Measurements from ENCODE around the gene MMP15.
"Not testable (repeated sequence)": the region's sequence is repeated elsewhere in the genome, so short reads cannot be mapped to it uniquely, and the experiment has no call there.

Gene MMP15

DNA sequence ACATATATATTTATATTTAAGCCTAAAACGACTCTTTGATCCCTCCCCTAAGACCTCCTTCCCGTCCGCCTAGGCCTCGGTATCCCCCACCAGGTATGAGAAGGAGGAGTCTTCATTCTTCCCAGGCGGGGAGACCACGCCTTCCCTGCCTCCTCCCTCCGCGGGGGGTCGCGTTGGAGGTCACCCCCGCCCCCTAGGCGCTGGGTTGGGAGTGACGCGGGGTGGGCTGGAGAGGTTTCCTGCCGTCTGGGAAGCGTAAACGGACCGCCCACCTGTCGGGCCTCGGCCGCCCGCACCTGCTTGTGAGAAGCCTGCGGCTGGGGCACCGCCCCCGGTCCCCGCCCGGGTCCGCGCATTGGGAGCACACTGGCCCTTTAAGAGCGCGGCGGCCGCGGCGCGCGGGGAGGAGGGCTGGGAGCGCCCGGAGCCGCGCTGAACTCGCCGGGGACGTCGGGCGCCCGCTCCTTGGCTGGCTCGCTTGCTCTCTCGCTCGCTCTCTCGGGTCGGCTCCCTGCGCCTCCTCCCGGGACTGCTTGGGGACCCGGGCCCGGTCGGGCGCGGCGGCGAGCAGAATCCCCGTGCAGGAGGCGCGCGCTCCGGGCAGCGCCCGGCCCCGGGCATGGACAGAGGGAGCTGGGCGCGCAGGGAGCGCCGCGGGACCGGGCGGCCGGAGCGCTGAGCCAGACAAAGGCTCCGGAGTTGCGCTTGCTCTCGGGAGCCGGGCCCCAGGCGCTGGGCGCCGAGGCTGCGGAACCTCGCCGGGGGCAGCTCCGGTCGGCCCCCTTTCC, at the start of gene MMP15:
Gene MMP15, plus strand, starts transcription at position 404 of the 788 bp plus-strand sequence. CDS start 597 bp downstream, outside the sequence.
- Mint-ChIP-seq H3K4me1 (ENCODE audit: low read depth) (peaks cover 29% of the 10 kb centered on the region), H3K27ac (no peak within 1 kb of the TSS), H3K36me3 (ENCODE audit: low read depth) (peaks cover 12% of the 10 kb centered on the region), H3K4me3 (peak within 1 kb of the TSS; percentile 70), H3K9me3 (no peaks in the 10 kb centered on the region), H3K27me3 (peaks cover 76% of the 10 kb centered on the region)
- intact Hi-C loops (cut with micrococcal nuclease), result loop anchor here (5.0 kb wide), 1 partner anchor 172 kb away; the partner anchor contains the start of gene CSNK2A2

DNA sequence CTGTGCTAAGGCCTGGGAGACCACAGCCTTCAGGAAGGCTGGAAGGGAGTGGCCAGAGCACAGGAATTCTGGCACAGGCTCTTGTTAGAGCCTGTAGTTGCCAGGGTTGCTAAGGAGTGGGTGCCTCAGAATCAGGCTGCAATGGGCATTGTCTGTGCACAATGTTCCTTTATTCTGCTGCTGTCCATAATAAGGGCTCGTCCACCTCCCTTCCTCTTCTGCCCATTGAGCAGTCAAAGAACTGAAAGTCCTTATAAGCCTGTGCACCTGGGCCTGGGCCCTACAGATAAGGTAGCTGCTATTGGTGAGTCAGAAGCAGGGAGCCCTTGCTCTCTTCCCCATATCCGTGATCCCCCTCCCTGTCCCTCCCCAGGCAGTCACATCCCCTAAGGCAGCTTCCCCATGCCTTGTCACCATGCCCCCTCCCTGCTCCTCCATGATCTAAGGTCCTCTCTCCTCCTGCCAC, 49.2 kb upstream of the MMP15 start:
- H3K36me3 Mint-ChIP-seq (ENCODE audit: low read depth), result no peaks in the 10 kb centered on the region
- H3K27me3 Mint-ChIP-seq, result peaks cover 3% of the 10 kb centered on the region
- no peak overlapping the region for H3K27ac Mint-ChIP-seq
- H3K4me1 Mint-ChIP-seq (ENCODE audit: low read depth), result no peaks in the 10 kb centered on the region
- no peak overlapping the region for H3K4me3 Mint-ChIP-seq
- H3K9me3 Mint-ChIP-seq, result no peaks in the 10 kb centered on the region
- intact Hi-C loops (cut with micrococcal nuclease), result no loop called here

DNA sequence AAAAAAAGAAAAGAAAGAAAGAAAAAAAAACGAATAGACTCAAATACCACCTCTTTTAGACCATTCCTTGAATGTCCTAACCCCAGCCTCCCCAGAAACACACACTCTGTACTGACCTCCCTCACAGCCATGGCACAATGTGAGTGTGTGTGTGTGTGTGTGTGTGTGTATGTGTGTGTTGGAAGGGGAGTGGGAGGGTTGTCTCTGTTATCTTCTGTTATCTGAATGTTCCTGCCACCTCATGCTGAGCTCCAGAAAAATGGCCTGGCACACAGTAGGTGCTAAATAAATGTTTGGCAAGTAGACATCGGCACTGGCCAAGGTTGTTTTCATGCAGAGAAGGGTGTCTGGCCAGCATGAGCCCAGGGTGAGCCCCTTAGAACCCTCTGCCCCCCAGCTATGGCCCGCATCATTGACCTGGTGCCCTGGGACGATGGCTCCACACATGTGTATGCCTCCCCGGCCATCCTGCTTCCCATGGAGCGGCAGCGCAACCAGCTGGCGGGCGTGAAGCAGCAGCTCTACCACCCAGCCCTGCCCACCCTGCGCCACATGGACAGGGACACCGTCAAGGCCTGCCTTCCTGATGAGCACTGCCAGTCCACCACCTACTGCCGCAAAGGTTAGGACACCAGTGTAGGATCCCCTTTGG, 48.0 kb upstream of the MMP15 start:
- H3K9me3 Mint-ChIP-seq, result no peaks in the 10 kb centered on the region

DNA sequence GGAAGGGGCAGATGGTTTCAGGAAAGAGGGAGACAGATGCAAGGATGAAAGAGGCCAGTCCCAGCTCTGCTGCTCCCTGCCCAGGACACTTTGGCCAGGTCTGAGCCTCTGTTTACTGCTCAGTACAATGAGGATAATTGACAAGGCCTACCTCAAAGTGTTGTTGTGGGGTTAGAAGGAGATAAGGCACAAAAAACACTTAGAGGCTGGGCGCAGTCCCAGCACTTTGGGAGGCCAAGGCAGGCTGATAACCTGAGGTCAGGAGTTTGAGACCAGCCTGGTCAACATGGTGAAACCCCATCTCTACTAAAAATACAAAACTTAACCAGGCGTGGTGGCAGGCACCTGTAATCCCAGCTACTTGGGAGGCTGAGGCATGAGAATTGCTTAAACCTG, 47.5 kb upstream of the MMP15 start:
- intact Hi-C loops (cut with micrococcal nuclease); H3K9me3 Mint-ChIP-seq; H3K36me3 Mint-ChIP-seq (ENCODE audit: low read depth); H3K4me1 Mint-ChIP-seq (ENCODE audit: low read depth); H3K27me3 Mint-ChIP-seq; H3K27ac Mint-ChIP-seq; H3K4me3 Mint-ChIP-seq: not testable (repeated sequence)

More for the DNA sequence above, 48.0 kb upstream of the MMP15 start:
- intact Hi-C loops (cut with micrococcal nuclease), result no loop called here
- H3K36me3 Mint-ChIP-seq (ENCODE audit: low read depth), result no peaks in the 10 kb centered on the region
- no peak overlapping the region for H3K27ac Mint-ChIP-seq
- no peaks in the 10 kb centered on the region for H3K4me1 Mint-ChIP-seq (ENCODE audit: low read depth)
- H3K4me3 Mint-ChIP-seq, result no peak overlapping the region
- peaks cover 4% of the 10 kb centered on the region for H3K27me3 Mint-ChIP-seq

DNA sequence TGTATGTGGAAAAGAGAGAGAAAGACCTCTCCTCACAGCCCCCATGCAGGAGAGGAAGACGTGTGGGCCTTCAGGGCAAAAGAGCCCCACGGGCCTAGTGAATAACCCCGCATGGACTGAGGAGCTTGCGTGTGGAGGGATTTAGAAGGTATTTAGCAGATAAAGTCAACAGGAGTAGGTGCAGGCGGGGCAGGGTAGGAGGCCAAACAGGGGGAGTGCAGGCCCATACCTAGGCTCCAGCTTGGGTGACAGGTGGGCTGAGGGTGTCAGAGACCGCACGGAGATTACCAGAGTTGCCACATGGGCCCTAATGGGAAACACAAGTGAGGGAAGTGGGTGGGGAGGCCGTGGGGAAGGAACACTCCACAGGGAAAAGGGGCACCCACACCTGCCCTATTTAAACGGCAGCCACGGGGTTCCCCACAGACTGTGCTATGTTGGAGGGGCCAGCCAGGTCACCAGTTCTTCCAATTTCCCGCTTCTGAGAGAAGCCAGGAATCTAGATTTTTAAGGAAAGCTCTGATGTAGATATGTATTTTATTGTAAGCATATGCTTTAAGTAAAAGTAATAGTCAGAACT, 46.5 kb upstream of the MMP15 start:
- H3K36me3 Mint-ChIP-seq (ENCODE audit: low read depth), result no peaks in the 10 kb centered on the region
- H3K27me3 Mint-ChIP-seq, result peaks cover 11% of the 10 kb centered on the region
- no peak overlapping the region for H3K27ac Mint-ChIP-seq
- H3K4me3 Mint-ChIP-seq, result no peak overlapping the region
- intact Hi-C loops (cut with micrococcal nuclease), result no loop called here
- no peaks in the 10 kb centered on the region for H3K9me3 Mint-ChIP-seq
- peaks cover under 1% of the 10 kb centered on the region for H3K4me1 Mint-ChIP-seq (ENCODE audit: low read depth)

DNA sequence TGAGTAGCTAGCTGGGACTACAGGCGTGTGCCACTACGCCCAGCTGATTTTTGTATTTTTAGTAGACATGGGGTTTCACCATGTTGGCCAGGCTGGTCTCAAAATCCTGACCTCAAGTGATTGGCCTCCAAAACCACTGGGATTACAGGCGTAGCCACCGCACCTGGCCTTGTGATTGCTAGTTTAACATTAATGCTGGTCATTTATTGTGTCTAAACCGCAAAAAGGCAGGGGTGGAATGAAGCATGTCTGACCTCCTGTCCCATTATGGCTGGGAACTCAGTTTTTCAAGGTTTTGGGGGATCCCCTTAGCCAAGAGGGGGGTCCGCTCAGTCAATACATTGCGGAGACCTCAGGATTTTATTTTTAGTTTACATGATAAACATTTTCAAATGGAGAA, 43.9 kb upstream of the MMP15 start:
- Mint-ChIP-seq H3K9me3 (no peaks in the 10 kb centered on the region), H3K27ac (no peak overlapping the region), H3K4me1 (ENCODE audit: low read depth) (peaks cover 12% of the 10 kb centered on the region), H3K36me3 (ENCODE audit: low read depth) (no peaks in the 10 kb centered on the region), H3K4me3 (no peak overlapping the region), H3K27me3 (peaks cover 33% of the 10 kb centered on the region)
- intact Hi-C loops (cut with micrococcal nuclease), result no loop called here

DNA sequence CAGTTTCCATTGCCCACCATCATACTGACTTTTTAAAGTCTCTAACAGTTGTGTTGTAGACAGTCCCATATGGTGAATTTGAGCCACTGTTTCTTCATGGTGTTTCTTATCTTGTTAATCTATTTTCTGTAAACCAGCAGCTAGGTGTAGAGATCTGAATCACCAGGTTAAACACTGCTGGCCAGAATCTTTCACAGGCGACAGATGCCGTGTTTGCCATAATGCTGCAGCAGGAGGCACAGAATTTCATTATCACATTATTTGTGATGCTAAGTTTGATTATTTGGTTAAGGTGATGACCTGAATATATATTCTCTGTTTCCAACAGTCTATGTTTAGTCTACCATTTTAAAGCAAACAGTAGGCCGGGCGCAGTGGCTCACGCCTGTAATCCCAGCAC, 43.2 kb upstream of the MMP15 start:
- intact Hi-C loops (cut with micrococcal nuclease), result no loop called here
- H3K4me3 Mint-ChIP-seq, result no peak overlapping the region

DNA sequence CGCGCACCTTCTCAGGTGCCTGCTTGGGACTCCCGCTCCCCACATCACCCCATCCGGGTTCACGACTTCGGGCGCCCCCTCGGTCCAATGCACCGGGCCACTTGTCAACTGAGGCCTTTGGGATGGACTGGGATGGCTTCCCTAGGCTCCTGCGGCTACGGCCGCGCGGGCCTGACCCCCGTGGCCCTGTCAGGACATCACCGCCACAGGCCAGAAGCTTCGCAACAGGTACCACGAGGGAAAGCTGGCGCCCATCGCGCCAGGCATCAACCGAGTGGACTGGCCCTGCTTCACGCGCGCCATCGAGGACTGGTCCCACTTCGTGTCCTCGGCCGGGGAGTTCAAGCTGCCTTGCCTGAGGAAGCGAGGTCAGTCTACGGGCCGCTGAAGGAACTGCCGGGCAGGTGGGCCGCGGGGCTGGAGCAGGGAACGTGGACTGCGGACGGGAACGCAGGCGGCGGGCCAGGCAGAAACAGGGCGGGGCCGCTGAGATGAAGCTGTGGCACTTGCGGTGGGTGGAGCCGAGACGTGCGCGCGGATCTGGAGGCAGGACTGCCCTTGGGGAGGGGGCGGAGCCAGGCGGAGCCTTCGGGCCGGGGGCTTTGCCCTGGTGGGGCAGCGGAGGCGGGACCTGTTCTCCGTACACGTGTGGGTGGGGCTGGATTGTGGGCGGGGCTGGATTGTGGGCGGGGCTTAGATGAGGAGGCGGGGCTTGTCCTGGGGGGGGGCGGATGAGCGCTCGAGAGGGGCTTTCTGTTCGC, 40.9 kb upstream of the MMP15 start:
- peaks cover 12% of the 10 kb centered on the region for H3K4me1 Mint-ChIP-seq (ENCODE audit: low read depth)
- H3K27ac Mint-ChIP-seq, result peak overlapping the region; percentile 16
- H3K4me3 Mint-ChIP-seq, result peak overlapping the region; percentile 76
- peaks cover 42% of the 10 kb centered on the region for H3K27me3 Mint-ChIP-seq
- no peaks in the 10 kb centered on the region for H3K36me3 Mint-ChIP-seq (ENCODE audit: low read depth)
- intact Hi-C loops (cut with micrococcal nuclease), result no loop called here
- no peaks in the 10 kb centered on the region for H3K9me3 Mint-ChIP-seq

More for the DNA sequence above, 43.2 kb upstream of the MMP15 start:
- peaks cover 12% of the 10 kb centered on the region for H3K4me1 Mint-ChIP-seq (ENCODE audit: low read depth)
- H3K36me3 Mint-ChIP-seq (ENCODE audit: low read depth), result no peaks in the 10 kb centered on the region
- no peaks in the 10 kb centered on the region for H3K9me3 Mint-ChIP-seq
- no peak overlapping the region for H3K27ac Mint-ChIP-seq
- H3K27me3 Mint-ChIP-seq, result peaks cover 37% of the 10 kb centered on the region

DNA sequence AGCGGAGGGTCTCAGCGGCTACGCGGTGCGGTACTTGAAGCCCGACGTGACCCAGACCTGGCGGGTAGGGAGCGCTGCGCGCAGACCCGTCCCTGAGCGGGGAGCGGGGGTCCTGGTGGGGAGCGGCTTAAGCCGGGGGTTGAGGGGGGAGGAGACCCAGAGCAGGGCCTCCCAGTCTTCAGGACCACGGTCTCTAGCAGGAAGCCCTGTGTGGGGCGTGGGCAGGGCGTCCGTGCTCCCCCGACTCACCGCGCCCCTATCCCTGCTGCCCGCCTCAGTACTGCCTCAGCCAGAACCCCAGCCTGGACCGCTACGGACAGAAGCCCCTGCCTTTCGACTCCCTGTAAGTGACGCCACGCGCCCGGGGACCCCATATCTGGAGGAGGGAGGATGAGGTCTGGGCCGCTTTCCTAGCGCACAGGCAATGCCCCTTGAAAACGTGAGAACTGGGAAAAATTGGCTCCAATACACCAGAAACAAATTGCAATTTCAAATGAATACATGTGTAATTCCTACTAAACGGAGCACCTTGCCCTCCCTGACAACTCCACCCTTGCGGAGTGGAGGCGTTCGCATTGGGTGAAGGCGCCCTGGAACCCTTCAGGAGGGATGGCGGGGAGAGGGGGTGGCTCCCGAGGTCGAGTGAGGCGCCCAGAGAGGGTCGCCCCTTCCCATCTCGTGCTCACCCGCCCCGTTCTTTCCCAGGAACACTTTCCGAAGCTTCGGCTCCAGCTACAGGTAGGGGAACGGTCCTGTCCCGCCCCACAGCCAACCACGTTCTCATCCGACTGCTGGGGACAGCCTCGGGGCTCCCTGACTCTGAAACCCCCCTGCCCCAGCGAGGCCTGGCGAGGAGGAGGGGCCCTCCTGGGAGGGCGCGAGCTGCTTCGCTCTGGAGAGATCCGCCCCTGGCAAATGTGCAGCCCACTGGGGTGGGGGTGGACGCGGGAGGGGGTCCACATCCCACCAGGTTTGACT, 40.1 kb upstream of the MMP15 start:
- H3K4me3 Mint-ChIP-seq, result peak overlapping the region; percentile 76
- H3K36me3 Mint-ChIP-seq (ENCODE audit: low read depth), result no peaks in the 10 kb centered on the region
- intact Hi-C loops (cut with micrococcal nuclease), result no loop called here
- peak overlapping the region; percentile 16 for H3K27ac Mint-ChIP-seq
- no peaks in the 10 kb centered on the region for H3K9me3 Mint-ChIP-seq
- H3K4me1 Mint-ChIP-seq (ENCODE audit: low read depth), result peaks cover 12% of the 10 kb centered on the region
- peaks cover 42% of the 10 kb centered on the region for H3K27me3 Mint-ChIP-seq

DNA sequence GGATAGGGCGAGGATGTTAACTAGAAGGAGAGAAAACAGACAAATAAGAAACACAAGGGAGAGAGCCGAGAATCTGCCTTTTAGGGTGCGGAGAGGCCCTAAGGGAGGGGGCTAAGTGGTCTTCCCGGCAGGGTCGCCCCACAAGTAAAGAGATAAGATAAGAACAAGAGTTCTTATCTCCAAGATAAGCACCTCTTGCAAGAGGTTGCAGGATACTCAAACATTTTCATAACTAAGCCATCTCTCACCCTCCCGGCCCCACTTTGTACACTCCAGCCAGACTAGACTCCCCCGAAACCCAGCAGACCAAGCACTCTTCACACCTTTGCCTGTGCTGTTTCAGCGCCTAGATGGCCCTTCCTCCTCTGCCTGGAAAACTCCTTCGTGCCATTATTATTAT, 39.4 kb upstream of the MMP15 start:
- Mint-ChIP-seq H3K4me3 (no peak overlapping the region), H3K27ac (no peak overlapping the region), H3K9me3 (no peaks in the 10 kb centered on the region), H3K4me1 (ENCODE audit: low read depth) (peaks cover 12% of the 10 kb centered on the region), H3K27me3 (peaks cover 39% of the 10 kb centered on the region), H3K36me3 (ENCODE audit: low read depth) (no peaks in the 10 kb centered on the region)
- intact Hi-C loops (cut with micrococcal nuclease), result no loop called here

DNA sequence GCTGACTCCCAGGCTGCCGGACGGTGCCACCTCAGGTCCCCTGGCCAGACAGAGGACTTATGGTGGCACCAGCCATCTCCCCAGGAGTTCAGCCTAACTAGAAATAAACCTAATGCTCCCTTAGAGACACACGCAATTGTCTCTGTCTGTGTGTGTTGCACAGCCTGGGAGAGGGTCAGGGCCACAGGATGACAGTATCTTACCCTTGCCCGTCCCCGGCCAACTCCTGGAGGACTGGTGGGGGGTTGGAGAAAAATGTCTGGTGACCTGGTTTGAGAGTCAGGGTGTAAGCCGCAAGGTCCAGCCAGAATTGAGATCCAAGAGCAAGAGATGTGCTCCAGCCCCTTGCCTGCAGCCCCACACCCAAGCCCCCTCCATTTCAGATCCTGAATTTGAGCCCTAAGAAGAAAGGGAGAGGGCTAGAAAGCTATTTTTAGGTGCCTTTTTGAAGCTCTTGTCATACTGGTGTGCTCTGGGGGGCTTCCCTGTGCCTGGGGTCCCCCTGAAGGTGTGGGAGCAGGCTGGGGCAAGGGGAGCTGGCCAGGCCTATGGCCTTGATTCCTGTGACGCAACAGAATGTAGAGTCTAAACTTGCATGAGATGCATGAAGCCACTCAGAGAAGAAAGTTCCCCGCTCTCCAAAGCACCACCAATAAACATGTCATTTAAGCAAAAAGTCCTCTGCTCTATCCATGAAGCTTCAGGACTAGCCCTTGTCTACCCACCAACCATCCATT, 37.9 kb upstream of the MMP15 start:
- peaks cover 37% of the 10 kb centered on the region for H3K27me3 Mint-ChIP-seq
- H3K9me3 Mint-ChIP-seq, result no peaks in the 10 kb centered on the region
- H3K27ac Mint-ChIP-seq, result no peak overlapping the region
- peaks cover under 1% of the 10 kb centered on the region for H3K36me3 Mint-ChIP-seq (ENCODE audit: low read depth)
- intact Hi-C loops (cut with micrococcal nuclease), result no loop called here
- H3K4me1 Mint-ChIP-seq (ENCODE audit: low read depth), result peaks cover 12% of the 10 kb centered on the region
- no peak overlapping the region for H3K4me3 Mint-ChIP-seq

DNA sequence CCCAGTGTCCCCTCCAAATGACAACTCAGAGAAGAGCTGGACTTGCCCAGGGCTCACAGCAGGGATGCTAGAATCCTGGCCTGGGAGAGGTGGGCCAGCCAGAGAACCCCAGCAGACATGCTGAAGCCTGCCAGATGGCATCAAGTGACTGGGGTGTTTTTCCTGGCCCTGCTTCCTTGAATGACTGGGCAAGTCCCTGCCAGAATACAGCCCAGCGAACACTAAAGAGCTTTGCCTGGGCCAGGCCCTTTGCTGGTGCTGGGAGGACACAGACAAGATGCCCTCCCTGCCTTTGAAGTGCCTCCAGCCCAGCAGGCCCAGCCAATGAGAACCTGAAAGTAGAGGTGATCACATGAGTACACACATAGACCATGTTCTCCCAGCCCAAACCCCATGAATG, 36.6 kb upstream of the MMP15 start:
- intact Hi-C loops (cut with micrococcal nuclease), result no loop called here
- Mint-ChIP-seq H3K4me3 (no peak overlapping the region), H3K9me3 (no peaks in the 10 kb centered on the region), H3K27ac (no peak overlapping the region), H3K4me1 (ENCODE audit: low read depth) (peaks cover 16% of the 10 kb centered on the region), H3K27me3 (peaks cover 33% of the 10 kb centered on the region), H3K36me3 (ENCODE audit: low read depth) (peaks cover 14% of the 10 kb centered on the region)
